Stimulated activated CD4-positive, alpha-beta T cell treated with anti-CD3 and anti-CD28 coated beads, Interleukin-1b, Interleukin-23, amount 100 ng/mL, for 48 hours (primary cell): ENCODE results near the gene FILIP1L.

Experiments used
- DNase-seq: peaks from one replicate; pipeline ENCODE4 v3.0.0-alpha.2; 2020

The FILIP1L gene

DNA sequence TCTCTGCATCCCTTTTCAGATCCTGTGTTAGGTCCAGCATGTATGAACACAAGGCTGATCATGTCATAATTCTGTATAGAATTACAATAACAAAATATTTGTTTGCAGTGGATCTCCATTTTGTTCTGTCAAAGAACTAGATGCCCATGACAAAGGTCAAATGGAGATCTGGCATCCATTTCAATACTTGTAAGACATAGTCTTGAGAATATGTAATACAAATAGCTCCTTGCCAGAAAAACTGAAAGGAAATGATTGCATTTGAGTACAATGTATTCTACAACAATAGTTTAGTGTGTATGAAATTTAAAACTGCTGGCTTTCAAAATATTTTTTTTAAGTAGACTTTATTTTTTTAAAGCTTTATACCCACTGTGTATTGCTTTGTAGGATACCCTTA is 195.6 kb downstream of the FILIP1L start:
- no peak for DNase-seq

DNA sequence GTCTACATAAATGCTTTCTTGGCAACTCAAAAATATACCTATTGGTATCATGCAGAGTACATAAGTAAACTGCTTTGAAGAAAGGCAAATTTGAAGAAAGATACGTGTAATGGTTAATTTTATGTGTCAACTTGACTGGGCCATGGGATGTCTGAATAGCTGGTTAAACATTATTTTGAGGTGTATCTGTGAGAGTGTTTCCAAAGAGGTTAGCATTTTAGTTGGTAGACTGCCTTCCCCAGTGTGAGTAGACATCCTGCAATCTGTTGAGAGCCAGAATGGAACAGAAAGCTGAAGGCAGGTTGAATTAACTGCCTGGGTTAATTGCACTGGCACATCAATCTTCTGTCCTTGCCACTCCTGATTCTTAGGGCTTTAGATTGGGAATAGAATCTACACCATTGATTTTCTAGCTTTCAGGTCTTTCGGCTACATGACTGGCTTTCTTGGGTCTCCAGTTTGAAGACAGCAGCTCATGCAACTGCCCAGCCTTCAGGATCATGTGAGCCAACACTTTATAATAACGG is 198.3 kb downstream of the FILIP1L start:
- no peak for DNase-seq

DNA sequence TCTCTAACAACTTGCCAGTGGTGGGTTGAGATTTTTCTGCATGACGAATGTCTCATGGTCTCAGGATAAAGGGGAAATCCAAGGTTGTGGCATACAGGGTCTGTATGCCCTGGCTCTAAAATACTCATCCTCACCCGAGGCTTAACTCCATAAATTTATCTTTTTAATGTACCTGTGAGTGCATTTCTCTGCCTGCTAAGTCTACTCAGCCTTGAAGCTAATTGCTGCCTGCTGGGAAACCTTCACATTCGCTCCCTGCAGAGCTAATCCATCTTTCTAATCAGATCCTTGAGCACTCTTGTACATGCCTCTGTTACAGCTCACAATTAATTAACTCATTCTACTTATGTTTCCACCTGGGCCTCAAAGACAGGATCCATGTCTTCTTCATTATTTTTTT is 202.9 kb downstream of the FILIP1L start:
- DNase-seq: no peak

DNA sequence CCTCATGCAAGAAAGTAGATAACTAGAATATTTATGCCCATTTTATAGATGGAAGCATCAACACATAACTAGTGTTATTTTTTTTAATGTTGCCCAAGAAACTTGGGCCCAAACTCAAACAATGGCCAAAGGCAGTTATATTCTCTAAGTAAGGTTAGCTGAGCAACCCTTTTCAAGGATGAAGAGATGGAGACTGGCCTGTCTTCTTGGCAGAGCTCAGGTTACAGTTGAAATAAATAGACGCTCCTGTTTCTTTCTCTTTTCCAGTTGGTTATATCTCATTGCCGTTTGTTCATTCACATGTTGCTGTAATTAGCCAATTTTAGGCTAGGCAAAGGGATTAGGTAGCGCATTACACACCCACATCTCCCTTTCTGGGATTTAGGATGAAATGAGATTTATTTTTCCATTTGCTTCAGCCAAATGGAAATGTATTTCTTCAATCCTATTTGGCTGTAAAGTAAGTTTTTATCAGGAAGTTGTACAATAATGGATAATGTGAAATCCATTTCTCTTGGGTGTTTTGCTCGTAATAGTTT is 203.5 kb downstream of the FILIP1L start:
- DNase-seq: no peak

DNA sequence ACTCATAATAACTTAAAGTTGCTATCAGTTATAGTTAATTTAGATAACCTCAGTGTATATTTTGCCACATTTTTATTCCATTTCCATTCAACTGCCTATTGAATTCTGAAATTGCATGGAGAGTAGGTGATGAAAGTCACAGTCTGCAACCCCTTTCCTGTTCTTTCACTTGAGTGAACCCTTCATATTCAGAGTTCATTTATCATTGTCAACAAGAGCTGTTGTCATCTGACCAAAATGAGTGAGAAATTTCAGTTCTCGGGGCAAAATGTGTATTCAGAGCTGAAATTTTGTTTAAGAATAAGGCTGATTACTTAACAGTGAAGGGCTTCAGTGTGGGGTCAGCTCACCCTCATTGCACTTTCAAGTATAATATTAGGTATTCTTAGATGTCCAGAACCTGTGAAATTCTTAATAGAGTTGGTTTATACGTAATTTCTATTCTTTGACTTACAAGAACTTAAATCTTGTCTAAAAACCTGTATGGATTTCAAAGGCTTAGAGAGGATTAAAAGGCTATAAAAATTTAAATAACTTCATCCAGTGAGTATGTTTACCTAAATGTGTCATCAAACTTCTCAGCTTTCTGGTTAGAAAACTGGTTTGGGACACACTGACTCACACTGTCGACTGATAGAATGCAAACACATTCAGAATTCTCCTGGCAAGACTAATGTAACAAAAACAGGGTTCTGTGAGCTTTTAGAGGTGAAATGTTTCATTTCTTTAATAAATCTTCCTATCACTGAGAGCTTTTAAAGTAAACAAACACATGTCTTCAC is 204.4 kb downstream of the FILIP1L start:
- no peak for DNase-seq

DNA sequence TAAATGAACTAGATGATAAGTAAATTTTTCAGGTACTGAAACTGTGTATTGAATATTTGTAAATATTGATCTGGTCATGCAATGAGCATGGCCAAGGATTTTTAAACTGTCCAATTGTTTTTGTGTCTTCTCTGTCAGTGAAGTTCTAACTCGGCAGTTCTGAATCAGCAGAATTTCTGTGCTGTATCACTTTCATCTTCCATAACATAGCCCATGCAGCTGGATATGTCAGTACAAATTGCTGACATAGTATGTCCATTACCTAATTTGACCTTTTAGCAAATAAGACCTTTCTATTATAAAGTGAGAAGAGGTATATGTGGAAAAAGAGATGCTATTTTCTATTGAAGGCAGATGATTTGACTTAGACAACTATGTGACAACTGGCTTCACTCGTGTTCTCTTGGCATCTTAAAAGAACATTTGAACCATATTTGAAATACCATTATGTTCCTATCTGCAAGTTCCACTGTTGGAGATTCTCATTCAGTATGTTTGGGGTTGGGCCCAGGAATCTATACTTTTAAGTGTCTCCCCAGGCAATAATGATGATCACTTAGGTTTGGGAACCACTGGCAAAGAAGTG is 206.2 kb downstream of the FILIP1L start:
- no peak for DNase-seq

DNA sequence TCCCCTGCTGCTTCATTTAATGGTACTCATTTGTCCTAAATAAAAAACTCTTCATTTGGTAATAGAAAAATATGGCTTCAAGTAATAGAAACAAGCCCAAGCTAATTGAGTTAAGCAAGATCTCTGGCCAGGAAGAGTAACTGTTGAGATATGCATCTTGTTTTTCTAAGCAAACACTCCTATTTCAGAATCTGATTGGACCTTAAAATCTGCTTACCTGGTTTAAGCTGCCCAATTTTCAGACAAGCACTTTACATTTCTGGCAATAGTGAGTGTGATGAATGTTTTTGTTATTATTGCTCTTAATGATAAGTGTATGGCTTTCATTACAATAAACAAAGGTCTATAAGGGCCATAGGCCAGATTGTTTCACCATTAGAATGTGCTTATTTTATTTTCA is 210.4 kb downstream of the FILIP1L start:
- no peak for DNase-seq

DNA sequence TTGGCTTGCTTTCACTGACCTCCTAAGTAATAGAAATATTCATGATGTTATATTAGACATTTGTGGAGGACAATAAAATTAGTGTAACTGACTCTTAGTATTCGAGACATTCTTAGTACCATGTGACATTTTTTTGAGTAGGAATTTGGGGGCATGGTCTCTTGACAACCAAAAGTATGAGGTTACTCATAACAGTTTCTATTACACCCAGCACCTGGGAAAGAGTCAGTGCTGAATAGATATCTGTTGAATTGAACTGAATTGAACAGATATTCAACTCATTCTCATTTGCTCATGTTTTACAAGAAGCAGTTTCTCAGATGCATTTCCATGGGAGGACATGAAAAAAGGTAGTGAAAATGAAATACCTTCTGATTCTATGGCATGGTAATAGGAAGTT is 212.2 kb downstream of the FILIP1L start:
- no peak for DNase-seq

DNA sequence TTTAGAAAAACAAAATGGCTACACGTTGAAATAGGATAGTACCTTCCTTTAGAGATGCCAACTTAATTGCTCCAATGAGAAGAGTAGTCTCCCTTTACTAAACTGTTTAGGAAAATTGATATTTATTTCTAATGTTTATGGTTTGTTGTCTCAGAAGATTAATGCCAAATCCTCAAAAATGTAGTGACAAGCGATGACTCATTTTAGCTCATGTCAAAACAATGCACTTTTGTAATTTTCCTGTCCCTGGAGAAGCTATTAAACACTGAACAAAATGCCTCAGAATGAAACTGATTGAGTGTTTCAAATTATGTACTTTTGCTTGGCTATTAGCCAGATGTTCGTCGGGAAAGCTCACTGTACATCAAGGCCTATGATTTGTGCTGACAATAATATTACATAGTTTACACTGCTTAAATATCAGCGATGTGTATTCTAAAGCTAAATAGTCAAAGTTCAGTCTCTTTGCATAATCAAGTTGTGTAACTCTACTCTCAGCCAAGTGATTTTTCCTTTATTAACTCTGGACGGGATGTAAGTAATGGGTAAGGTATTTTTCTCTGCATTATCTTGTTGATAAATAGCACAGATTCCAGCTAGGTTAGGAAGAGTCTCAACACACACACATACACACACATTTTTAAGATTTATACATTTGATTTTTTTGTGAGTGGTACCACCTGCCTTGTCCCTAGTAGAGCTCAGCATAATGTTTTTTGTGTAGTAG is 212.9 kb downstream of the FILIP1L start:
- DNase-seq: no peak

DNA sequence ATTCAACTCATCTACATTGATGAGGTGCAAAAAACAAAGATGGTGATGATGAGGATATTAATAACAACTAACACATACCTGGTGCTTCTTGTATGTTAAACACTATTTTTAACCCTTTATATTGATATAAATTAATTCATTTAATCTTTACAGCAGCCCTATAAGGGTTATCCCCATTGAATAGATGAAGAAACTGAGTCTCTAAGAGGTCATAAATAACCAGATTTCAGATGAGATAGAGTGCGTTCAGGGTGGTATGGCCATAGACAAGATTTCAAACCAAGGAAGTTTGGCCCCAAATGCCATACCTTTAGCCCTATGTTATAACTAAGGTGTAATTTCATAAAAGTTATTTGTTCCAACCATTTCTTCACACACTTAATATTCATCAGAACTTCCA is 214.1 kb downstream of the FILIP1L start:
- DNase-seq: no peak

DNA sequence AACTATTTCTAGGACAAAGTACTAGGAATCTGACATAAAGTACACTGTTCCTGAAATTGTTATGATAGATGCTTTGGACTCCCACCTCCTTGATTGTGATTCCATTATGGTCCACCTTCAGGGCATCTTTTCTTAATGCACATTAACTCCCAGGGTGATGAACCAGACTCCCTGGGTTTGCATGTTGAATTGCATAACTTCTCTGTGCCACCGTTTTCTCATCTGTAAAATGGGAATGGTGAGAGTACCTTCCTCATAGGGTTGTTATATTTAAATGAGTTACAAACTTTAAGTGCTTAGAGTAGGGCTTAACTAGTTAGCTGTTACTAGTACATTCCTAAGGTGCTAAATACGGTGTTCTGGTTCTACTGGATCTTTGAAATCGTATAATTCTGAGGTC is 214.7 kb downstream of the FILIP1L start:
- DNase-seq: no peak

DNA sequence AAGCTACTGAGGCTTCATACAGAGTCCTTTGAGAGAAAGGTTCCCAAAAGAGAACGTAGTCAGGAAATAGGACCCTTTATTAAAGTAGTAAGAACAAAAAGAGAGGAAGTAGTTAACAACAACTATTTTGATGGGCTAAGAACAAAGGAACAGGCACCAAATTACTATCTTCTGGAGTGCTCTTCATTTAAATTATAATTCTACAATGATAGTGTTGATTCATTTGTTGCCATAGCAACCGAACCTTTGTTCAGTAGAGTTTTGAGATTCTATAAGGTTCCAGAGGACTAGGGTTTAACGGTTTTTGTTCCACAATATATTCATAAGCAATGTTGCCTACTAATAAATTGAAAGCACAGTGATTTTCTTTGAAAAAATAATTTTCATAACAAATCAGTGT is 217.8 kb downstream of the FILIP1L start:
- DNase-seq: no peak

DNA sequence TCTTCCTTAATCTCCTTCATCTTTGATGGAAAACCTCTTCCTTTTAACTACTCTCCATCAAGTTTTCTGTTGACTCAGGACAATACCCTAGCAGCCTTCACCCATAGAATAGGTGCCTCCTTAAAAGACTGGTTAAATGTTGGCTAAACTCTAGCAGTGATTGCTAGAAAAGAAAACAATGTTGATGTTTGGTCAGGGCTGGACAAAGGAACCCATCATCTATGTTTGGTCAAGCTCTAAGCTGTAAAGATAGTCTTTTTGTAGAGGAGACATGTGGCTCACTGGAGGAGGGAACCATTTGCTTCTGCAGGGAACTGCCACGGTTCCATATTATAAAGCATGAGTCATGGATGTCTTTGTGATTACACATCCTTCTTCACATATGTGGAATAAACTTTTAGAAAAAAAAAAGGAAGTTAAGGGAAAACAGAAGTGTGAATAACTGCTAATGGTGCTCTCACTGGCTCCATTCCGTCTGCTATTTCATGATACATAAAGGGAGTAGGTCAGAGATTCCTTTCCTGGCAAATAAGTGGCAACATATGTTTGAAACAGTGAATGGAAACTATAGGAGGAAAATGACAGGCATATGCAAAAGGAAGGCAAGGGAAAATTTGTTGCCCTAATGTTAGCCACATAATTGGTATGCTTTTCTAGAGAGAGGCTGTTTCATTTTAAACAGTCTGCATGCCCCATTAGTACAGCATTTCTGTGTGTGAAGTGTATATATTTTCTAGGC is 218.4 kb downstream of the FILIP1L start:
- DNase-seq: no peak

DNA sequence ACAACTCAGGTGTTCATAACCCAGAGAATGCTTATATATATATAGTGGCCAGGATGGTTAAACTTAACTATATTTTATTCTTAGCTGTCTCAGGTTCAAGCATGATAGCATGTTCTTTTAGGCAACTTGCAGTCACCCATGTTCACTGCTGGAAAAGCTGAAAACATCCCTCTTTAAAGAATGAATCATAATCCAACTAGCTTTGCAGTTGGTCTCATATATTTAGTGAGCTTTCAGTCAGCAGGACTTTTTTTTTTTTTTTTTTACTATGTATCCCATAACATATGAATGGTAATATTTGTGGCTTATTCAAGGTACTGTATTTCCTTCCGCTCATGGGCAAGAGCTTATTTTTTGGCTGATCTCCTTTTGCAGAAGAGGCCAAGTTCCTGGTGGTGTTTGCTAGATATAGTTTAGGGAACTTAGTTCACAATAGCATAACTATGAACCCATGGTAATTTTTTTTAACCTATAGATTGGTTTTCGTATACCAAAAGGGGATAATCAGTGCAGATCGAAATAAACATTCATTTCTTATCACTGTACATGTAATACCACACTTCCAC is 219.1 kb downstream of the FILIP1L start:
- DNase-seq: no peak

DNA sequence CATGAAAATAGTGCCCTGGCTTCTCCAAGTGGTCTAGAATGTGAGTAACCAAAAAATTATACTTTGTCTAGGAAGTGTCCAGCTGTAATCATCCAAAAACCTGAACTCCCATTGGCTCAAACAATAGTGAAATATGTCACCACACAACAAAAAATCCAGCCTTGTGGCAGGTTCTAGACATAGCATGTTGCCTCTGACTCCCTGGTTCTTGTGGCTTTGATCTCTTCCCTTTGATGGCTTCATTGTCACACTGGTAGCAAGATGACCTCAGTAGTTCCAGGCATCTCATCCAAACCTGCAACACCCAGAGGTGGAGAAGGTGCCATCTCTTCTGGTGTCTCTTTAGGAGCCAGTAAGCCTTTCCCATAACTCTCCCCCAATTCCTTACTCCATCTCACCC is 222.0 kb downstream of the FILIP1L start:
- DNase-seq: no peak

DNA sequence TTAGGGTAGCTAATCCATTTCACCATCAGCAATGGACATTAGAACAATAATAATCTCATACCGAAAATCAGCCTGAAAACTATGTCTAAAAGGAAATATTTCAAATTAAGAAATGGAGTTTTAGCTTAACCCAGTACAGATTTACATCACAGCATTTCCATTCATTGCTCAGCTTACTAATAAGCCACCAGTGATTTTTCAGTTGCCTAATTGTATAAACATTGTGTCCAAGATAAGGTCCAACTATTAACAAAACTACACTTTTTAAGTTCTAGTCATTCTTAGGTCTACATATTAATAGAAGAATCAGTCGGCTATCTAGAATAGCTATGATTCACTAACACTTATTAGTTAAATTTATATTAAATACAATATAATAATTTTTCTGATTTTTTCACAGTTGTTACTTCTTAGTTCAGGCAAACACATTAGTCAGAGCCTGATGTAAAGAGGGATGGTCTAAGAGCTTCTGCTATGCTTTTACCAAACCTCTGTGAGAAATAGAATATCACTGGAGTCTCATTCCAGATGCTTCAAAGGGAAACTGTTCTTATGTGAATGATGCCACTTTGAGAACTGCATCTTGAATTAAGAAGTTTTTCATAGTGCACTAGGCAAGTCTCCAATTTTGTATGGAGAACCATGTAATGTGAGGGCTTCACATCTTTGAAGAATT is 222.6 kb downstream of the FILIP1L start:
- DNase-seq: no peak

DNA sequence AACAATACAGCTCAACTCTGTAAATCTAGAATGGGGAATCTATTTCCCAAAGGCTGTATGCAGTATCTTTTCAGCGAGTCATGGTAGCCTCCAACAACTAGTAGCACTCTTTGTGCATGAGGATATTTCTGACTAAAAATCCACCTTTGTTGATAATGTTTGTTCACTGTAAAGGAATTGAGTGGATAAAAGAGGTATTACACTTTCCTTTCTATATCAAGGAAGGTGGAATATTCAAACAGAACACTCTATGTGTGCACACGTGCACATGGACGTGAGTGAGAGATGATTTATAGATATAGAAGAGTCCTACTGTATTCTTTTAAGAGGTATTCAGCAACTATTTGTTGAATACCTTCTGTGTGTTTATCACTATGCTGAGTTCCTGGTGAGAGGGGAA is 228.4 kb downstream of the FILIP1L start:
- DNase-seq: no peak

DNA sequence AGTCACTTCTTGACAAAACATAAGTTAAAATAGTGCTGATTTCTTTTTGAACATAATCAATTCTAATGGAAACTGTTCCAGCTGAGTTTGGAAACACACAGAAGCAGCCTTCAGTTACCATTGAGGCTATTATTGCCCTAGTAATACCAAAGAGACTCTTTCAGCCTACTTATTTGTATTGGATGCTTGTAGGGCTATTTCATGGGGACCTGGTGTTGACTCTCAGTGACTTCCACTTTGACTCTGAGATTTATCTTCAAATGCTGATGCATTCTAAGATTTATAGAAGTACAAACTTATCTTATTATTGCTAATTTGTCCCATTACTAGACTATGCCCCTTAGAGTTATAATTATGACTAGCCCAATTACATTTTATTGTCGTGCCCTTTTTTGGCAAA is 229.2 kb downstream of the FILIP1L start:
- DNase-seq: no peak

DNA sequence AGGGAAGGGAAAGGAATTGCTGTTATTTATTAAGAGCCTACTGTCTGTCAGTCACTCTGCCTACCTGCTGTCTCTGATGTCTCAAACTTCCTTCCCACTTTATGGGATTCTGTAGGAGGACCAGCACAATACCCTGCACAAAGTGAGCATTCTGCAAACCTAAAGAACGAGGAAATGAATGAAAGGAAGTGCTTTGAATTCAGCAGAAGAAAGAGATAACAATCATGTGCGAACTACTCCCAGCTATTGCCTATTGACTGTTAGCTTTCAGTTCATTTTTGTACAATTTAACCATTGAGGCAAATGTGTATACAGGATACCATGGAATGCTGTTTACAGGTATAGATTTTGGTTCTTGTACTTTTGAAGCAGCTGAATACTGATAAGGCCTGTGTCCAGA is 229.8 kb downstream of the FILIP1L start:
- DNase-seq: no peak

DNA sequence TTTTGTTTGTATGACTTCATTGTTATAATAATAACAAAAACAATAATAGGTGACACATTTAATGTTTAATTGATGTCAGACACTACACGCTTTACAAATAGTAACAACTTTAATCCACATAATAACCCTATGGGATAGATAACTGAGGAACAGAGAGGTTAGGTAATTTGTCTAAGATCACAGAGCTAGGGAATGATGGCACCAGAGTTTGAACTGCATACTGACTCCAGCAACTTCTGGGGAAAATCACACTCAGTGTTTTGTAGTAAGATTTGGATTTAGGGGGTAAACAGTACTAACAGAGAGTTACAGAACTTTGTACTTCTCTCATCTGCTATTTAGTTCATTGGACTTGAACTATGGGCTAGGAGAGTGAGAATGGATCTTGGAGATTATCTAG is 230.6 kb downstream of the FILIP1L start:
- DNase-seq: no peak

DNA sequence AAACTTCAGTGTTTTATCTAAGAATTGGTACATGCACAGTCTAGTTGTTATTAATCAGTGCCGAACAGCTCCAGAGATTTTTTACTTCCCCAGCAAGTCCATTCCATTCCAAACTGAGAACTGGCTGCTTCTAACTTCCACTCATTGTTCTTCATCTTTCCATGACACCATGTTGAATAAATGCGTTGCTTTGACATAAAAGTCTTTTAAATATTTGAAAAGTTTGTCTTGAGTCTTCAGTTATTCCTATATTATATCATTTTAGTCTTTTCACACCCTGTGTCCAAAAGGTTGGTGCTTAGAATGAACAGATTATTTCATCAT is 231.2 kb downstream of the FILIP1L start:
- no peak for DNase-seq

DNA sequence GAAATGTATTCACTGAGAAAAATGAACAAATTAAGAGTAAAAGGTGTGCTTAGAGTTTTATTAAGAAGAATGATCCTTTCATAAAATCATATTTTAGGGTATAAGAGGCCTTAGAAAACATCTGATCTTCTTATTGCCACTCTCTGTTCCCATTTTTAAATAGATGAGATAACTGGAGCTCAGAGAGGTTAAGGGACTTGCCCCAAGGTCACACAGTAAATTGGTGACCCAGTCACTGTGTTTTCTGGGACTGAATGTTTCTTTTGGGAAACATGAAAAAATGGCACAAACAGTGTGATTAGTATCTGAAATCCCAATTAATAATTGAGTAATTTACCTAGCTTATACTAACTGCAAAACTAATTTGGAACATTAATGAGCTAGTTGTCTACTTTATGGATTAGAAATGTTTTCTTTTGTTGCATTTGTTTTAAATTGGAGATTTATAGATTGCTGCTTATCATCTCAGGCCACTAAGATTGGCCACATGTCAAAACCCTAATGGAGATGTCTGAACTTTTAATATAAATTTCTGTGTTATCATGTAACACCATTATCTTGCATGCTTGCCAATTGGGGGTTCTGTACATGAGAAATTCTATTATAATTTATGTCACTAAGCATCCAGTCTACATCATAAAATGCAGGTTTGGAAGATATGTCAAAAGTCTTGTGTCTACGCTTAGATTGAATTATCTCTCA is 231.7 kb downstream of the FILIP1L start:
- DNase-seq: no peak
